Esophagus (tissue), 2 donors: ENCODE data around the gene FOXP4. TPM values are rescaled to one million over a fixed set of nuclear protein-coding genes. Genes with fewer than 3 reads are reported as not detected.

ENCODE experiments used
- polyA plus RNA-seq, 2 donors: library from polyadenylated mRNA; stranded (reverse); fragments of 200-250 nt; gene quantifications; one replicate each; pipeline ENCODE4 v1.2.3, GENCODE V29; 2013
- donor health status: healthy with polysubstance abuse.
- donor health status: Bipolar disorder and iron deficiency.

The FOXP4 gene
- polyA plus RNA-seq, 2 donors: 6.6 to 8.4 TPM

Other genes starting within 250 kb of the FOXP4 start
- gene NCR2, start 210.8 kb upstream of the FOXP4 start, polyA plus RNA-seq: not detected
- 10 to 100 TPM; 57.2 to 70.3 TPM for gene MDFI, start 92.1 kb downstream of the FOXP4 start, polyA plus RNA-seq
- gene TFEB, start 189.2 kb downstream of the FOXP4 start, polyA plus RNA-seq: 10 to 100 TPM in 1 of 2 donors, 1 to 10 TPM in 1; 8.9 to 15.0 TPM
- gene PGC, start 201.0 kb downstream of the FOXP4 start, polyA plus RNA-seq: 10 to 100 TPM in 1 of 2 donors, 1 to 10 TPM in 1; 1.6 to 13.4 TPM
- gene FRS3, start 233.5 kb downstream of the FOXP4 start, polyA plus RNA-seq: 1 to 10 TPM; 1.6 to 3.3 TPM
- 1 to 10 TPM; 7.3 to 8.9 TPM for gene PRICKLE4, start 234.4 kb downstream of the FOXP4 start, polyA plus RNA-seq
- gene TOMM6, start 241.3 kb downstream of the FOXP4 start, polyA plus RNA-seq: 100 to 1,000 TPM; 179 to 226 TPM